ENCODE results near the gene COMMD7.
"Not testable (repeated sequence)": the region's sequence is repeated elsewhere in the genome, so short reads cannot be mapped to it uniquely, and the experiment has no call there.

The COMMD7 gene

DNA sequence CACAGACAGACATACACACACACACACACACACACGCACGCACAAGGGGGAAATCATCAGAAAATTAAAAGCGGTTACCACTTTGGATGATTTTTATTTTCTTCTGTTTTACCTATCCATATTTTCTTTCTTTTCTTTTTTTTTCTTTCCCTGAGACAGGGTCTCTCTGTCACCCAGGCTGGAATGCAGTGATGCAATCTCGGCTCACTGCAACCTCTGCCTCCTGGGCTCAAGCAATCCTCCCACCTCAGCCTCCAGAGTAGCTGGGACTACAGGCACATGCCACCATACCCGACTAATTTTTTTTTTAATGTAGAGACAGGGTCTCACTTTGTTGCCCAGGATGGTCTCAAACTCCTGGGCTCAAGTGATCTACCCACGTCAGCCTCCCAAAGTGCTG lies 14.8 kb downstream of the COMMD7 start:
- H3K27me3 Mint-ChIP-seq (ENCODE audit: low read depth); H3K27ac Mint-ChIP-seq; DNase-seq (ENCODE audit: low spot score); H3K4me3 Mint-ChIP-seq; H3K9me3 Mint-ChIP-seq: not testable (repeated sequence)
- peaks cover 14% of the 10 kb centered on the region for H3K4me1 Mint-ChIP-seq (ENCODE audit: low read depth)
- H3K36me3 Mint-ChIP-seq (ENCODE audit: low read depth), result peaks cover 34% of the 10 kb centered on the region

DNA sequence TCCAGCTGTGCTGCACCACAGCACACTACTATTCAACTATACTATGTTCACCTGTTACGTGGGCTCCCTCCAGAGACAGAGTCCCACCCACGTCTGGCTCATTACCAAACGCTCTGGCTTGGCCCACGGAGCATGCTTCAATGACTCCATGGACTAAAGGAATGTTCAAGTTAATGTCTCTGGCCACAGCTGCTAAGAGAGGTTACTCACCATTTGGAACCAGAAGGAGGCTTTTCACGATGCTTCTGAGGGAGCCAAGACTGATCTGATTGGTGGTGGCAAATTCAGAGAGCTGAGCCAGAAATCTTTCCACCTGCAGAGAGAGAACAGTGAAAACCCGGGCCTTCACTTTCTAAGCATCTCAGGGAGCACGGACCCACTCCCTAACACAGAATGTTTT lies 15.6 kb downstream of the COMMD7 start:
- H3K4me1 Mint-ChIP-seq (ENCODE audit: low read depth), result peaks cover 14% of the 10 kb centered on the region
- no peaks in the 10 kb centered on the region for H3K9me3 Mint-ChIP-seq
- DNase-seq (ENCODE audit: low spot score), result no peak
- no peak overlapping the region for H3K4me3 Mint-ChIP-seq
- H3K27me3 Mint-ChIP-seq (ENCODE audit: low read depth), result no peaks in the 10 kb centered on the region
- no peak overlapping the region for H3K27ac Mint-ChIP-seq
- H3K36me3 Mint-ChIP-seq (ENCODE audit: low read depth), result peaks cover 34% of the 10 kb centered on the region

DNA sequence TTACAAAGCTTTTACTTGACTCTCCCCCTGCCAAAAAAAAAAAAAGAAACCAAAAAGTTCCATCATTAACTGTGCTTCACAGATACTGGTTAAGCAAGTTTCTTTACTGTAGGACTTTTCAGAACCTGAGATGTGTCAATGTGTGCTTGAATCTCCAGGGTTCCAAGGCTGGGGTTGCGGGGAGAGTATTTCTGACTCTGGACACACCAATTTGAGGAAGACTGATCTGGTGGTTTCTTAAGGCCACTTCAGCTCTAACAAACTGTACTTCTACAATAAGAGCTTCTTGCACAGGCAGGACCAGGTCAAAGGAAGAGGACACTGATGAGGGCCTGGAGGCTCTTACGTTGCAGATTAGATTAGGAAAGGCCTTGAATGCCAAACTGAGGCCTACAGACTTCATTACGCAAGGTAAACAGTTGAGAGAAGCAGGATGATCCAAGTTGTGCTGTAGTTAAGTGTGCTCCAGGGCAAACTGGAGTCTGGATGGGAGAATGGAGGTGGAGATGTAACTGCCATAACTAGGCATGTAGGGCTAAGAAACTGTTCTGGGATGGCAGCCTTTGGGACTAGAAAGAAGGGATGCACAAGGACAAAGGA lies 24.4 kb downstream of the COMMD7 start:
- Mint-ChIP-seq H3K4me3 (no peak overlapping the region), H3K4me1 (ENCODE audit: low read depth) (no peaks in the 10 kb centered on the region), H3K27me3 (ENCODE audit: low read depth) (no peaks in the 10 kb centered on the region), H3K9me3 (no peaks in the 10 kb centered on the region), H3K36me3 (ENCODE audit: low read depth) (peaks cover 22% of the 10 kb centered on the region), H3K27ac (peak overlapping the region; percentile 20)
- DNase-seq (ENCODE audit: low spot score), result no peak

DNA sequence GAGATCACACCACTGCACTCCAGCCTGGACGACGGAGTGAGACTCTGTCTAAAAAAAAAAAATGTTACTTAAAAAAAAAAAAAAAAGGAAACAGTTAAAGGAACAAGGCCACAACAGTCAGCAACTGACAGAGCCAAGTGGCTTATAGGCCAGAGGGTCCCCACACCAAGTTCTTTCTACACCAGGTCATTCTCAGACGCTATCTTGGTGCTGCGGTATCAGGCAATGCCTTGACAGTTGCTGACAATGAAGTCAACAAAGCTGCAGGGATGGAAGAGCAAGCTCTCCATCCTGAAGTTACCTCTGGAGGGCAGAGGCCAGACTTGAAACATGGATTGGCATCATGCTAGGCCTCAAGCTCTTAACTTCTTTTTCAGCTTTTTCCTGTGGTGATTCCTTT lies 31.9 kb downstream of the COMMD7 start:
- DNase-seq (ENCODE audit: low spot score), result no peak
- no peak overlapping the region for H3K27ac Mint-ChIP-seq
- no peak overlapping the region for H3K4me3 Mint-ChIP-seq
- H3K4me1 Mint-ChIP-seq (ENCODE audit: low read depth), result peaks cover 6% of the 10 kb centered on the region
- no peaks in the 10 kb centered on the region for H3K27me3 Mint-ChIP-seq (ENCODE audit: low read depth)
- peaks cover 28% of the 10 kb centered on the region for H3K36me3 Mint-ChIP-seq (ENCODE audit: low read depth)
- H3K9me3 Mint-ChIP-seq, result no peaks in the 10 kb centered on the region

DNA sequence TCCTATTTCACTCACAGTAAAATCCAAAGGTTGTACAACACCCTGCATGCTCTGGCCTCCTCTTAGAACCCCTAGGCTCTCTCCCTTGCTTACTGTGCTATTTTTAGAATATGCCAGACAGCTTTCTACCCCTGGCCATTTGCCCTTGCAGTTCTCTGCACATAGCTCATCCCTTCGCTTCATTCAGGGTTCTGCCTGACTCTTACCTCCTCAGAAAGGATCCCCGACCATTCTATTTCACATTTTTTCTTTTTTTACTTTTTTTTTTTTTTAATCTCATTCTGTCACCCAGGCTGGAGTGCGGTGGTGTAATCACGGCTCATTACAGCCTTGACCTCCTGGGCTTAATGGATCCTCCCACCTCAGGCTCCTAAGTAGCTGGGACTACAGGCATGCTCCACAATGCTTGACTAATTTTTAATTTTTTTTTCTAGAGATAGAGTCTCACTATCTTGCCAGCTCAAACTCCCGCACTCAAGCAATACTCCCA lies 33.6 kb downstream of the COMMD7 start:
- Mint-ChIP-seq H3K4me1 (ENCODE audit: low read depth) (peaks cover 6% of the 10 kb centered on the region), H3K9me3 (no peaks in the 10 kb centered on the region), H3K36me3 (ENCODE audit: low read depth) (peaks cover 33% of the 10 kb centered on the region), H3K4me3 (no peak overlapping the region), H3K27ac (no peak overlapping the region), H3K27me3 (ENCODE audit: low read depth) (no peaks in the 10 kb centered on the region)
- no peak for DNase-seq (ENCODE audit: low spot score)

DNA sequence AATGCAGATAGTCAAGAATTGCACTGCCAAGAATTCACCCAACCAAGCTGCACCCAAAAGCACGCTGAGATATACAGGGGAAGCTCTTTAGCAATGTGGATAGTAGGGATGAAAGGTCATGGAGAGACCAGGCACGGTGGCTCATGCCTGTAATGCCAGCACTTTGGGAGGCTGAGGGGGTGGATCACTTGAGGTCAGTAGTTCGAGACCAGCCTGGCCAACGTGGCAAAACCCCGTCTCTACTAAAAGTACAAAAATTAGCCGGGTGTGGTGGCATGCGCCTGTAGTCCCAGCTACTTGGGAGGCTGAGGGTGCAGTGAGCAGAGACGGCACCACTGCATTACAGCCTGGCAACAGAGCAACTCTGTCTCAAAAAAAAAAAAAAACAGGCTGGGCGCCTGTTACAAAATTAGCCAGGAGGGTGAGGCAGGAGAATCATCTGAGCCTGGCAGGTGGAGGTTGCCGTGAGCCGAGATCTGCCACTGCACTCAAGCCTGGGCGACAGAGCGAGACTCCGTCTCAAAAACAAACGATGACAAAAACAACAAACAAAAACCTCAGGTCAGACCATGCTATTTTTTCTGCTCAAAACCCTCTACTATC lies 34.1 kb downstream of the COMMD7 start:
- DNase-seq (ENCODE audit: low spot score); H3K27me3 Mint-ChIP-seq (ENCODE audit: low read depth); H3K9me3 Mint-ChIP-seq; H3K4me3 Mint-ChIP-seq; H3K27ac Mint-ChIP-seq; H3K4me1 Mint-ChIP-seq (ENCODE audit: low read depth): not testable (repeated sequence)
- H3K36me3 Mint-ChIP-seq (ENCODE audit: low read depth), result peaks cover 39% of the 10 kb centered on the region

DNA sequence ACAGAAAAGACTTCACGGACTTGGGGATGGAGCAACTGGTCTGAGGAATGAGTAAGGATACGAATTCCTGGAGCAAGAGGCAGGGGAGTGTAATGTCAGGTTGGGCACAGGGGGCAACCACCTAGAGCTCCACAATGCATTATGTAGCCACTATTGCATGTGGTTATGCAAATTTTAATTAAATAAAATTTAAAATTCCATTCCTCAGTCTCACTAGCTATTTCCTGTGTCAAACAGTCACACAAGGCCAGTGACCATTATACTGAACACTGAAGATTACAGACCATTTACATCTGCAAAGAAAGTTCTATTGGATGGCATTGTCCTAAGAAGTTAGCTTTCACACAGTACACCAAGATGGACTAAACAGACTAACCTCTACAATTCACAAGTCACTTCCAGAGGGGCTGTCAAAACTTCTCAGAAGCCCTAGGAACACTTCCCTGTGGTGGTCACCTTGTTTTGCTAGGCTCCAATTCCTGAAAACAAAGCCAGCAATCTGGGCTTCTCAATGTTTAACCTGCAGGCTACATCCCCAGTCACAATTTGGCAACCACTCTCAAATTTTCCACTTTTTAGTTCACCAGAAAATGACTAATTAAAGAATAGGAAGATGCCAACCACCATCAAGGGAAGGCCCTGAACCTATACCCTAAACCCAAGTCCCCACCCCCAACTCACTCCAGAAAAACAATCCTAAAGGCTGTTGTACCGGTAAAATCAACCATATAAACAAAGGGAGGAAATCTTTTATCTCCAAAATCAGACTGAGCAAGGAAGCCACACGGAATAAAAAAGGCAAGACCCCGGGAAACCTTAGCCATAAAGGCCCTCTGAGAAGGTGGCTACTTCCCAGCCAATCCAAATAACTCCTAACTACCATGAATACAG lies 35.3 kb downstream of the COMMD7 start:
- no peak overlapping the region for H3K4me3 Mint-ChIP-seq
- no peaks in the 10 kb centered on the region for H3K27me3 Mint-ChIP-seq (ENCODE audit: low read depth)
- no peaks in the 10 kb centered on the region for H3K9me3 Mint-ChIP-seq
- H3K27ac Mint-ChIP-seq, result no peak overlapping the region
- no peak for DNase-seq (ENCODE audit: low spot score)
- H3K4me1 Mint-ChIP-seq (ENCODE audit: low read depth), result peaks cover 6% of the 10 kb centered on the region
- peaks cover 34% of the 10 kb centered on the region for H3K36me3 Mint-ChIP-seq (ENCODE audit: low read depth)

DNA sequence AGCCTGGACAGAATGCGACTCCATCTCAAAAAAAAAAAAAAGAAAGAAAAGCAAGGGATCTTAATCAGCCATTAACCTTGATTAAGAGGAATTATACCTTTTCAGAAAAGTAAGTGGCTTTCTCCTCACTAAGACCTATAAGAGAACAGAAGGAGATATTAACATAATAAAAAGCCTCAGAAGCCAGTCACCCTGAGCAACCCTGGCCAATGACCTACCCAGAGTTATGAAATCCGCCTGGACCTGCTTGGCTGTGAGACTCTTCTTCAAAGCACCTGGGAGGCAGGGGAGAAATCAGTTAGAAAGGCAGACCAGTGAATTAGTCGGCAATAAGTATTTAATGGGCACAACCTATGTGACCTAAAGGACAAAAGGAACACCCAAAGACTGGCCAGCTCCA lies 36.8 kb downstream of the COMMD7 start:
- DNase-seq (ENCODE audit: low spot score), result no peak
- Mint-ChIP-seq H3K27me3 (ENCODE audit: low read depth) (no peaks in the 10 kb centered on the region), H3K4me3 (no peak overlapping the region), H3K27ac (no peak overlapping the region), H3K36me3 (ENCODE audit: low read depth) (peaks cover 34% of the 10 kb centered on the region), H3K4me1 (ENCODE audit: low read depth) (peaks cover 6% of the 10 kb centered on the region), H3K9me3 (no peaks in the 10 kb centered on the region)

DNA sequence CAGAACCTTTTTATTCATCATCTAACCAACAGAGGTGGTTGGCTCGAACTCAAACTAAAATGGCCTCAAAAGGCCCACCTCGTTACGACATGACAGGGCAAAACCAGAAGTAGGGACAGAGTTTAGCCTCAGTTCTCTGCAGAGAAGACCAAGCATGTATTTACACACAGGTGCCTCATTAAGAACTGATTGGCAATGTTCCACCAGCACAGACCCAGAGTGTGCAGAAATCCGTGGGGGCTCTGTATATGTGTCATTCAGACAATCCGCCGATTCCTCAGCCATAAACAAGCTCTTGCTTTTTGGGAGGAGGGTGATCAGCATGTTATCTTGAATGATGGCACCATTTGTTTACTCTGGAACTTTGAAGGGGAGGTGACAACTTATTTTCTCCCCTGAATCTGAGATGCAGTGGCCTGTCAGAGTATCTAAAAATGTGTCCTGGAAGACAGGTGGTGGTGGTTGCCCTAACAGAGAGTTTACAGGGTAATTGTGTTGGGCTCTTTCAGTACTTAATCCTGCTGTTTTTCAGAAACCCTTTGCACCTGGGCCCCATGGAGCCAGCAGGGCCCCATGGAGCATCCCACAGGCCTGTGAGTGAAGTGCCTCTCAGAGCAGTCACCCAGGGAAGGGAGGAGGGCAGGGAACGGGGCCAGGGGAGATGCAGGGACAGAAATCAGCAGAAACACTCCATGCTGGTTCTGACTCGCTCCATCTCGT lies 40.4 kb downstream of the COMMD7 start:
- Mint-ChIP-seq H3K27ac (no peak overlapping the region), H3K27me3 (ENCODE audit: low read depth) (no peaks in the 10 kb centered on the region), H3K4me1 (ENCODE audit: low read depth) (no peaks in the 10 kb centered on the region), H3K4me3 (no peak overlapping the region), H3K36me3 (ENCODE audit: low read depth) (peaks cover 36% of the 10 kb centered on the region), H3K9me3 (no peaks in the 10 kb centered on the region)
- DNase-seq (ENCODE audit: low spot score), result no peak

DNA sequence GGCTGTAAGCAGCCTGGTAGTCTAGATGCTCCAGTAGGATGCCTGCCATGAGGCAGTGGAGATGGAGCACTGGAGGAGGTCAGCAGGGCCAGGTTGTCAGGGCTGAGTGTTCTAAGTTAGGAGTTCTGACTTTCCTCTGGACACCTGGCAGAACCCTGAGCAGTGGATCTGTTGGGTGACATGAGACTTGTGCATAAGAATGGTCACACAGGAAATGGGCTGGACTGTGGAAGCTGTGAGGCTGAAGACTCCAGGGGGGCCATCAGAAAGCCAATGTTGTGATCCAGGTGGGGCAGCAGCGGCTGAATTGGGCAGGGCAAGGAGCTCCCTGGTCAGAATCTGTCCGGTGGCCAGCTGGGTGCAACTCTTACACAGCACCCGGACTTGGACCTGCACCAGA lies 45.7 kb downstream of the COMMD7 start:
- no peaks in the 10 kb centered on the region for H3K27me3 Mint-ChIP-seq (ENCODE audit: low read depth)
- peaks cover 23% of the 10 kb centered on the region for H3K36me3 Mint-ChIP-seq (ENCODE audit: low read depth)
- no peak overlapping the region for H3K4me3 Mint-ChIP-seq
- H3K27ac Mint-ChIP-seq, result no peak overlapping the region
- no peaks in the 10 kb centered on the region for H3K4me1 Mint-ChIP-seq (ENCODE audit: low read depth)
- no peaks in the 10 kb centered on the region for H3K9me3 Mint-ChIP-seq
- no peak for DNase-seq (ENCODE audit: low spot score)

DNA sequence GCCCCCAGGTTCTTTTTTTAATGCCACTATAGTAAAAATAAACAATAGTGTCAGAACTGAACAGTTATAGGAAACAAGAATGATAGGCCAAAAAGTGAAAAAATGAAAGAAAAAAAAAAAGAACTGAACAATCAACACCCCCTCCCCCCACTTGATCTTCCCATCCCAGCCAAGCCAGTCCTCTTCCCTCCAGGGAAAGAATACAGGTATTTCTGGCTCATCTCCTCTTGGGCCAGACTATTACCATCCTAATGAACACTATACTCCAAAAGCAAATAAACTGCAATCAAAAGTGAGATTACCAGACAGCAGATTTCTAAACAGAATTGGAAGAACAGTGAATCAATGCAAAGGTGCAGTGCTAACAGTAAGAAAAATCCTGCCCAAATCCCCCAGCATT lies 48.2 kb downstream of the COMMD7 start:
- DNase-seq (ENCODE audit: low spot score), result no peak
- no peaks in the 10 kb centered on the region for H3K9me3 Mint-ChIP-seq
- H3K27me3 Mint-ChIP-seq (ENCODE audit: low read depth), result no peaks in the 10 kb centered on the region
- no peak overlapping the region for H3K27ac Mint-ChIP-seq
- H3K4me1 Mint-ChIP-seq (ENCODE audit: low read depth), result no peaks in the 10 kb centered on the region
- H3K4me3 Mint-ChIP-seq, result no peak overlapping the region
- H3K36me3 Mint-ChIP-seq (ENCODE audit: low read depth), result peaks cover 16% of the 10 kb centered on the region

DNA sequence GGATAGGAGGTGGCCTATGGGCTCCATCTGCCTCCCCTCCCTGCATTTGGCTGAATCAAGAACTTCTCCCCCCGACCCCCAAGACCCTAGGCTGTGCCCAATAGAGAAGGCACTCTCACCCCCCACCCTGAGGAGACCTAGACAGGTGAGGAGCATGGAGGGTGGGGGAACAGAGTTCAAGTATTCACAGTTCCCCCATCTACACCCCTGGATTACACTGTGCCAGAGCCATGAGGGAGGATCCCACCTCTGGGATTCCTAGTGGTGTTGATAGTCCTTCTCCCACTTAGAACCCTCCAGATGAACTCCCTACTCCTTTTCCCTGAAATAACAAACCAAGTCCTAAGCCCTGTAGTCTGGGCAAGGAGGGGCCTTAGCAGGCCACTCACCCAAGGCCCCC lies 54.3 kb downstream of the COMMD7 start:
- not testable (repeated sequence) for H3K4me3 Mint-ChIP-seq; H3K27me3 Mint-ChIP-seq (ENCODE audit: low read depth); H3K9me3 Mint-ChIP-seq; H3K4me1 Mint-ChIP-seq (ENCODE audit: low read depth); H3K36me3 Mint-ChIP-seq (ENCODE audit: low read depth); DNase-seq (ENCODE audit: low spot score); H3K27ac Mint-ChIP-seq

DNA sequence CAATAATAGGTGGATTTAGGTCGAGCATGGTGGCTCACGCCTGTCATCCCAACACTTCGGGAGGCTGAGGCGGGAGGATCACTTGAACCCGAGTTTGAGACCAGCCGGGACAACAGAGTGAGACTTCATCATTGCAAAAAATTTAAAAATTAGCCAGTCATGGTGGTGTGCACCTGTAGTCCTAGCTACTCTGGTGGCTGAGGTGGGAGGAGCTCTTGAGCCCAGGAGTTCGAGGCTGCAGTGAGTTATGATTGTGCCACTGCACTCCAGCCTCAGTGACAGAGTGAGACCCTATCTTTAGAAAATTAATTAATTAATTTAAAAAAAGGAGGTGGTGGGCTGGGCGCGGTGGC lies 56.1 kb downstream of the COMMD7 start:
- Mint-ChIP-seq H3K27ac (no peak overlapping the region), H3K36me3 (ENCODE audit: low read depth) (no peaks in the 10 kb centered on the region), H3K4me1 (ENCODE audit: low read depth) (peaks cover 8% of the 10 kb centered on the region), H3K9me3 (no peaks in the 10 kb centered on the region), H3K27me3 (ENCODE audit: low read depth) (no peaks in the 10 kb centered on the region), H3K4me3 (no peak overlapping the region)
- DNase-seq (ENCODE audit: low spot score), result no peak
